Suprapubic skin (tissue), 3 donors: ENCODE data around the gene HSDL2.

Experiments
- CTCF ChIP-seq, 2 donors: fragments of 200-600 bp in 1 of 2; fragments of 450-650 bp in 1 of 2; sonication (generic) in 1 of 2; IDR thresholded peaks; one replicate each; pipeline ENCODE4 v1.5.1; 2016 to 2019; ENCODE audit warnings: antibody characterized with exemption in 2 of 2, mild to moderate bottlenecking in 1 of 2, moderate library complexity in 1 of 2
- POLR2A ChIP-seq, 2 donors: fragments of 450-650 bp; IDR thresholded peaks; one replicate each; pipeline ENCODE4 v1.6.1; 2017; ENCODE audit warnings: antibody characterized with exemption in 2 of 2, mild to moderate bottlenecking in 2 of 2, moderate library complexity in 2 of 2

GRCh38 chr9:112341730-112342129 lies 38.2 kb upstream of the HSDL2 start:
- TF ChIP-seq CTCF (IDR thresholded peaks at IDR 0.05) (no peak), POLR2A (IDR thresholded peaks at IDR 0.05) (no peak)
